IMR-90 (cell line): ENCODE measurements around the gene PCDH1. TPM values are rescaled to one million over a fixed set of nuclear protein-coding genes. Genes with fewer than 3 reads are reported as not detected.

Experiments
- ATAC-seq: fragments of 200-7000 bp; cut with Tn5 transposase; 2 replicates; pipeline ENCODE4 v1.9.1; 2020; ENCODE audit warnings: low read depth, mild to moderate bottlenecking, moderate library complexity
- BruUV-seq: library from RNA; stranded (reverse); fragments of 400-500 nt; replicated peaks from 2 replicates; lab custom pipeline; 2021; lab: Mats Ljungman, UMichigan
- CTCF ChIA-PET: fragments of 300-600 bp; formaldehyde crosslinking; extraction: SDS; loops from one replicate; lab custom pipeline; 2021; ENCODE audit warnings: antibody characterized with exemption; lab: Yijun Ruan, JAX
- POLR2A ChIA-PET: fragments of 300-600 bp; sonication (Branson Sonifier 250); formaldehyde crosslinking; loops from one replicate; lab custom pipeline; 2022; ENCODE audit warnings: antibody characterized with exemption; ENCODE audit not compliant: unreplicated experiment; lab: Charles Lee
- DNase-seq: peaks from one replicate; pipeline ENCODE4 v3.0.0; 2013
- H2AFZ ChIP-seq: replicated peaks from 2 replicates; pipeline ENCODE3; 2013; ENCODE audit warnings: low read length, mild to moderate bottlenecking; ENCODE audit not compliant: poor library complexity
- H2AK5ac ChIP-seq: 2 replicates; pipeline ENCODE4 v1.6.1; 2013; ENCODE audit warnings: low read depth, low read length, inconsistent platforms
- H2AK9ac ChIP-seq: replicated peaks from 2 replicates; pipeline ENCODE3; 2013; ENCODE audit warnings: mild to moderate bottlenecking, low read depth, low read length, moderate library complexity; ENCODE audit not compliant: poor library complexity
- H2BK120ac ChIP-seq: 2 replicates; pipeline ENCODE4 v1.6.1; 2013; ENCODE audit warnings: low read depth, low read length, inconsistent platforms
- H2BK15ac ChIP-seq: 3 replicates; pipeline ENCODE4 v1.6.1; 2013; ENCODE audit warnings: low read depth, low read length, inconsistent platforms
- H2BK20ac ChIP-seq: 2 replicates; pipeline ENCODE4 v1.6.1; 2013; ENCODE audit warnings: low read depth, mild to moderate bottlenecking, inconsistent platforms, low read length, moderate library complexity
- H2BK5ac ChIP-seq: 2 replicates; pipeline ENCODE4 v1.6.1; 2013; ENCODE audit warnings: mild to moderate bottlenecking, low read depth, low read length, inconsistent platforms; ENCODE audit not compliant: poor library complexity, severe bottlenecking
- H3K14ac ChIP-seq: replicated peaks from 2 replicates; pipeline ENCODE4 v1.6.1; 2013; ENCODE audit warnings: low read depth, low read length, inconsistent platforms
- H3K18ac ChIP-seq: 2 replicates; pipeline ENCODE4 v1.6.1; 2013; ENCODE audit warnings: low read depth, low read length, control low read depth
- H3K23ac ChIP-seq: 2 replicates; pipeline ENCODE4 v1.6.1; 2013; ENCODE audit warnings: low read depth, low read length, inconsistent platforms
- H3K27ac ChIP-seq: 2 replicates; pipeline ENCODE4 v1.5.1; 2013; ENCODE audit warnings: mild to moderate bottlenecking, control low read depth, low read length; ENCODE audit not compliant: insufficient read depth
- H3K27me3 ChIP-seq: 2 replicates; pipeline ENCODE4 v1.6.1; 2013; ENCODE audit warnings: low read length; ENCODE audit not compliant: control insufficient read depth, insufficient read depth
- H3K36me3 ChIP-seq: 2 replicates; pipeline ENCODE4 v1.6.1; 2013; ENCODE audit warnings: low read length, mixed read lengths; ENCODE audit not compliant: control insufficient read depth, insufficient read depth
- H3K4ac ChIP-seq: 2 replicates; pipeline ENCODE4 v1.6.1; 2013; ENCODE audit warnings: low read depth, low read length, inconsistent platforms
- H3K4me1 ChIP-seq: 2 replicates; pipeline ENCODE4 v1.6.1; 2013; ENCODE audit warnings: low read length, mixed read lengths; ENCODE audit not compliant: control insufficient read depth, insufficient read depth
- H3K4me2 ChIP-seq: 2 replicates; pipeline ENCODE4 v1.6.1; 2013; ENCODE audit warnings: low read depth, mild to moderate bottlenecking, control low read depth, low read length, moderate library complexity
- H3K4me3 ChIP-seq: 2 replicates; pipeline ENCODE4 v1.5.1; 2013; ENCODE audit warnings: low read depth, mild to moderate bottlenecking, control low read depth, low read length, moderate library complexity; ENCODE audit not compliant: insufficient read depth
- H3K56ac ChIP-seq: 2 replicates; pipeline ENCODE4 v1.6.1; 2013; ENCODE audit warnings: low read length, inconsistent platforms; ENCODE audit not compliant: insufficient read depth; ENCODE audit errors: extremely low read depth
- H3K79me1 ChIP-seq, 2 experiments: 2 replicates each; pipeline ENCODE4 v1.6.1; 2013; ENCODE audit warnings: low read length in 2 of 2, inconsistent platforms in 1 of 2, low read depth in 1 of 2
- H3K9ac ChIP-seq: 2 replicates; pipeline ENCODE4 v1.6.1; 2013; ENCODE audit warnings: low read depth, low read length, control low read depth
- H3K9me1 ChIP-seq: 2 replicates; pipeline ENCODE4 v1.6.1; 2013; ENCODE audit warnings: low read length, inconsistent platforms; ENCODE audit not compliant: insufficient read depth
- H3K9me3 ChIP-seq: 2 replicates; pipeline ENCODE4 v1.6.1; 2013; ENCODE audit warnings: low read length; ENCODE audit not compliant: control insufficient read depth, insufficient read depth
- H4K20me1 ChIP-seq: 2 replicates; pipeline ENCODE4 v1.6.1; 2013; ENCODE audit warnings: low read length, inconsistent platforms; ENCODE audit not compliant: insufficient read depth
- H4K5ac ChIP-seq: 2 replicates; pipeline ENCODE4 v1.6.1; 2013; ENCODE audit warnings: mild to moderate bottlenecking, low read depth, low read length, control low read depth
- H4K8ac ChIP-seq, 2 experiments: 2 replicates each; pipeline ENCODE4 v1.6.1; 2013; ENCODE audit warnings: low read depth in 2 of 2, low read length in 2 of 2, control low read depth in 1 of 2, inconsistent platforms in 1 of 2
- H4K91ac ChIP-seq: 2 replicates; pipeline ENCODE4 v1.6.1; 2013; ENCODE audit warnings: low read depth, low read length, inconsistent platforms; ENCODE audit not compliant: insufficient read depth
- CEBPB ChIP-seq: IDR thresholded peaks from 2 replicates; pipeline ENCODE4 v1.6.1; 2012; ENCODE audit warnings: low read depth, low read length, improper control_type of control experiment
- MAZ ChIP-seq: IDR thresholded peaks from 2 replicates; pipeline ENCODE4 v1.6.1; 2012; ENCODE audit warnings: low read depth, mild to moderate bottlenecking, low read length, improper control_type of control experiment, moderate library complexity, borderline replicate concordance
- WGBS, 2 experiments: methylation state at CpG; one replicate each; pipeline versions ENCODE4 v1.1.5 to v1.1.7; 2013; ENCODE audit warnings: missing lambda C conversion rate in 2 of 2; ENCODE audit not compliant: insufficient read length in 1 of 2; ENCODE audit errors: extremely low coverage in 2 of 2; 5-methylcytosine and 5-hydroxymethylcytosine counted together
- dilution Hi-C: fragments of 300-500 bp; cut with HindIII; formaldehyde crosslinking; loops from one replicate; pipeline ENCODE4 v1.14.3; 2018; ENCODE audit warnings: low sequenced_read_pairs; ENCODE audit not compliant: unreplicated experiment
- in situ Hi-C: fragments of 300-500 bp; cut with MboI; formaldehyde crosslinking; loops from 3 replicates; pipeline ENCODE4 v1.14.3; 2019; ENCODE audit warnings: low sequenced_read_pairs, inconsistent platforms, mixed read lengths
- intact Hi-C: fragments of 100-400 bp; cut with micrococcal nuclease; formaldehyde crosslinking; loops from 2 replicates; pipeline ENCODE4 v1.10.0; 2022
- polyA plus RNA-seq, 3 experiments: library from polyadenylated mRNA; depleted of rRNA; stranded (reverse); fragments of >200 nt; gene quantifications; 2 replicates each; pipeline ENCODE4 v1.2.3, GENCODE V29; 2012; ENCODE audit warnings: low replicate concordance in 1 of 3
- total RNA-seq: library from RNA; depleted of rRNA; stranded (reverse); fragments of >200 nt; gene quantifications from 2 replicates; pipeline ENCODE4 v1.2.3, GENCODE V29; 2012

Gene PCDH1
- total and polyA plus RNA-seq, 2 of the 4 experiments (the other 2 are of a cell fraction), result 0.74 to 0.90 TPM

DNA sequence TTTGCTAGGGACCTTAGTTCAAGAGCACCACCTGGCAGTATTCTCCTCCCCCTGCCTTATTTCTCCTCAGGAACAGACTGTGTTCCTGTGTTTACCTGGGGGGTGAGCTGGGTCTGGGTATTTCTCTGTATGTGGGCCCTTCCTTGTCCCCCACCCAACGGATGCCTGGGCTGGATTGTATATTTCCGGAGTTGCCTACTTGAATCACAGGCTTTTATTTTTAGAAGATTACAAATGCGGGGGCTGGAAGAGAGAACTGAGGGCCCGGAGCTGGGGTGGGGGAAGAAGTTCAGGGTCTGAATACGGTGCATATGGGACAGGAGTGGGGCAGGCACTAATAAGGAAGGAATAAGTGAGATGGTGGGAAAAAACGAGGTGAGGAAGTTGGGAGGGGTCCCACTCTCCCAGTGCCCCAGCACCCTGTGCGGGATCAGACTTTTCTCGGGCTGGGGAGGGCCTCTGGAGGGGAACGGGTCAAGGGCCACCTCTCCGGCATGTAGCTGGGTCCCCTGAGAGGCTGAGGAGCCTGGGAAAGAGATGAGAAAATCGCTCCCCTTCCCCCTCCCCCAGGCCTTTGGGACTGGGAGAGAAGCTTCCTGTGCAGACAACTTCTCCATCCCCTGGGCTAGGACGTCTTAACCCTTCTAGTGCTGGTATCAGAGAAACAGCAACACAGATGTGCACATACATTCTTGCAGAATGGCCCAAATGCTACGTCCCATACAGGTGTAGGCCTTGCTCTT, 42.1 kb downstream of the PCDH1 start:
- intact Hi-C loops, result no loop called here
- no peak for TF ChIP-seq CEBPB
- TF ChIP-seq MAZ, result peak; percentile 21; the same call in 1 of the 2 replicates
- H2AK5ac ChIP-seq, result peak overlapping the region; percentile 96; the same call in 1 of the 2 replicates
- H4K91ac ChIP-seq, result peak overlapping the region; percentile 84
- peak overlapping the region; percentile 91 for H2BK20ac ChIP-seq
- DNase-seq, result peak; percentile 53
- dilution Hi-C loops, result no loop called here
- H2BK120ac ChIP-seq, result peak overlapping the region; percentile 96
- peaks cover 14% of the 10 kb centered on the region for H3K4me1 ChIP-seq
- H3K4me3 ChIP-seq, result no peak overlapping the region
- CTCF ChIA-PET, result no interaction called here
- H3K56ac ChIP-seq, result peak overlapping the region; percentile 38; the same call in 1 of the 2 replicates
- peak overlapping the region; percentile 70 for H2AK9ac ChIP-seq
- no peaks in the 10 kb centered on the region for H3K79me1 ChIP-seq
- H4K8ac ChIP-seq, result peak overlapping the region; percentile 95; a peak in 3 of 4 replicates
- H3K9me1 ChIP-seq, result peaks cover 16% of the 10 kb centered on the region
- peak overlapping the region; percentile 46; the same call in 1 of the 2 replicates for H3K9ac ChIP-seq
- no peaks in the 10 kb centered on the region for H4K20me1 ChIP-seq
- H3K4me2 ChIP-seq, result peak overlapping the region; percentile 69
- 0 out of 2 replicates have a peak, but pooled peaks have one; percentile 17 for ATAC-seq
- WGBS, 2 experiments, result 47% methylated on average over 2 of the region's 13 CpGs; no CpG with 5 or more reads in 1 of the 2 experiments
- peak overlapping the region; percentile 72 for H3K23ac ChIP-seq
- H3K27ac ChIP-seq, result peak overlapping the region; percentile 33; the same call in 1 of the 2 replicates
- peak overlapping the region; percentile 95; the same call in 1 of the 3 replicates for H2BK15ac ChIP-seq
- POLR2A ChIA-PET, result no interaction called here
- in situ Hi-C loops, result no loop called here
- H2AFZ ChIP-seq, result peak overlapping the region; percentile 82
- peak overlapping the region; percentile 88 for H3K14ac ChIP-seq
- peaks cover 3% of the 10 kb centered on the region; the same call in 1 of the 2 replicates for H3K27me3 ChIP-seq
- peaks cover 3% of the 10 kb centered on the region for H3K9me3 ChIP-seq
- BruUV-seq, result no TSS peak
- peak overlapping the region; percentile 80; the same call in 1 of the 2 replicates for H3K18ac ChIP-seq
- H3K36me3 ChIP-seq, result no peaks in the 10 kb centered on the region
- H4K5ac ChIP-seq, result peak overlapping the region; percentile 90
- peak overlapping the region; percentile 65 for H2BK5ac ChIP-seq
- peak overlapping the region; percentile 96 for H3K4ac ChIP-seq
